Measurements from ENCODE around the gene TLK1. TPM values are rescaled to one million over a fixed set of nuclear protein-coding genes. Genes with fewer than 3 reads are reported as not detected.

Gene TLK1
- total and polyA plus RNA-seq, 2 donors (not counting 3 experiments of a cell fraction or from before 2014, with no cell fraction given): 5.8 to 62.7 TPM

DNA sequence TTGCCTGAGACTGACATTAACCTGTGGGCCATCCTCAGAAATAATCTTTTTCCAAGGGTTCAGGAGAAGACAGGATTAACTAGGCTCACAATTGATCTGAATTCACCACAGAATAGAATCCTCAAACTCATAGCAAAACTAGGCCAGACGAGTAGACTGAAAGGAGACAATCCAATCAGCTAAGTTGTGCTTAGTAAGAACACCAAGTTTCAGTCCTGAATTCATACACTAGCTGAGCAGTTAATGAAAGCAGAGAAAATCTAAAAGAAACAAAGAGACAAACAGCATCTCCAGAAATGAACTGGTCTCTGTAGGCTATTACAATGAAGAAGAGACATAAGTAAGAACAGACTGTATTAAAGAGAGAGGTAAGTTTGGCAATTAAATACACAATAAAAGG lies 142.2 kb downstream of the TLK1 start:
- DNase-seq (ENCODE audit: low read depth, low spot score) (no peak), FAIRE-seq (no peak)
- H3K4me3 ChIP-seq (replicated peaks in 1 of 3; ENCODE audit: insufficient read depth in 1 of 3, low read depth in 1 of 3, low read length in 3 of 3): no peak overlapping the region
- H3K36me3 ChIP-seq (ENCODE audit: control insufficient read depth in 2 of 2, extremely low read depth in 1 of 2, insufficient read depth in 2 of 2, low read length in 2 of 2): peaks cover 6 to 7% of the 10 kb centered on the region in 2 experiments
- H3K27me3 ChIP-seq (ENCODE audit: control insufficient read depth in 2 of 2, insufficient read depth in 2 of 2, low read length in 2 of 2): no peaks in the 10 kb centered on the region
- no peak overlapping the region for H3K9ac ChIP-seq (replicated peaks; ENCODE audit: extremely low read depth, insufficient read depth, low read length)
- H3K4me2 ChIP-seq (ENCODE audit: insufficient read depth, low read length): no peak overlapping the region
- BruUV-seq (replicated peaks): no TSS peak
- POLR2A ChIA-PET: no interaction called here
- dilution Hi-C loops (cut with MboI; ENCODE audit: extremely low pct_ligation_motif_present, low sequenced_read_pairs): no loop called here
- intact Hi-C loops (cut with micrococcal nuclease): no loop called here
- TF ChIP-seq MYC (IDR thresholded peaks at IDR 0.05; ENCODE audit: low read depth, low read length) (no peak), POLR2A (IDR thresholded peaks at IDR 0.05; ENCODE audit: low read depth, low read length) (no peak), FOS (IDR thresholded peaks at IDR 0.05; ENCODE audit: borderline replicate concordance, insufficient read depth, low read length) (no peak), JUN (IDR thresholded peaks at IDR 0.05; ENCODE audit: borderline replicate concordance, insufficient read depth, insufficient read length, low read depth) (no peak), GATA2 (IDR thresholded peaks at IDR 0.05; ENCODE audit: insufficient read depth, insufficient read length, low read depth, low read length) (no peak), EZH2 (IDR thresholded peaks at IDR 0.05; ENCODE audit: borderline replicate concordance, low read depth, low read length, severe bottlenecking) (no peak), POLR2AphosphoS5 (IDR thresholded peaks at IDR 0.05; ENCODE audit: insufficient read depth, low read depth, low read length) (no peak)
- TF ChIP-seq, protein P1, sequence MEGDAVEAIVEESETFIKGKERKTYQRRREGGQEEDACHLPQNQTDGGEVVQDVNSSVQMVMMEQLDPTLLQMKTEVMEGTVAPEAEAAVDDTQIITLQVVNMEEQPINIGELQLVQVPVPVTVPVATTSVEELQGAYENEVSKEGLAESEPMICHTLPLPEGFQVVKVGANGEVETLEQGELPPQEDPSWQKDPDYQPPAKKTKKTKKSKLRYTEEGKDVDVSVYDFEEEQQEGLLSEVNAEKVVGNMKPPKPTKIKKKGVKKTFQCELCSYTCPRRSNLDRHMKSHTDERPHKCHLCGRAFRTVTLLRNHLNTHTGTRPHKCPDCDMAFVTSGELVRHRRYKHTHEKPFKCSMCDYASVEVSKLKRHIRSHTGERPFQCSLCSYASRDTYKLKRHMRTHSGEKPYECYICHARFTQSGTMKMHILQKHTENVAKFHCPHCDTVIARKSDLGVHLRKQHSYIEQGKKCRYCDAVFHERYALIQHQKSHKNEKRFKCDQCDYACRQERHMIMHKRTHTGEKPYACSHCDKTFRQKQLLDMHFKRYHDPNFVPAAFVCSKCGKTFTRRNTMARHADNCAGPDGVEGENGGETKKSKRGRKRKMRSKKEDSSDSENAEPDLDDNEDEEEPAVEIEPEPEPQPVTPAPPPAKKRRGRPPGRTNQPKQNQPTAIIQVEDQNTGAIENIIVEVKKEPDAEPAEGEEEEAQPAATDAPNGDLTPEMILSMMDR (IDR thresholded peaks at IDR 0.05; ENCODE audit: extremely low read depth in 1 of 2, insufficient read depth in 1 of 2, low read depth in 1 of 2, low read length in 2 of 2): no peak
- TF ChIP-seq, protein P2, sequence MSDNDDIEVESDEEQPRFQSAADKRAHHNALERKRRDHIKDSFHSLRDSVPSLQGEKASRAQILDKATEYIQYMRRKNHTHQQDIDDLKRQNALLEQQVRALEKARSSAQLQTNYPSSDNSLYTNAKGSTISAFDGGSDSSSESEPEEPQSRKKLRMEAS (IDR thresholded peaks at IDR 0.05; ENCODE audit: insufficient read depth, insufficient read length): no peak
- no peaks in the 10 kb centered on the region for H3K79me2 ChIP-seq (ENCODE audit: control insufficient read depth, insufficient read depth, low read length)
- H2AFZ ChIP-seq (ENCODE audit: low read depth, low read length): no peak overlapping the region
- H3K9me3 ChIP-seq (replicated peaks; ENCODE audit: control insufficient read depth, insufficient read depth, low read length): no peaks in the 10 kb centered on the region
- no peaks in the 10 kb centered on the region for H3K4me1 ChIP-seq (ENCODE audit: control insufficient read depth, extremely low read depth, insufficient read depth, low read length)
- no peaks in the 10 kb centered on the region for H4K20me1 ChIP-seq (replicated peaks; ENCODE audit: control insufficient read depth, extremely low read depth, insufficient read depth, low read length)
- CTCF ChIA-PET: no interaction called here
- H3K27ac ChIP-seq (ENCODE audit: insufficient read depth, low read depth, low read length): no peak overlapping the region
- H3K9me1 ChIP-seq (replicated peaks; ENCODE audit: control insufficient read depth, extremely low read depth, insufficient read depth, low read length): no peaks in the 10 kb centered on the region

All from endothelial cell of umbilical vein (primary cell).